NK-92 (cell line): Measurements from ENCODE around the gene IER3.

Experiments
- DNase-seq: peaks from one replicate; lab custom pipeline; 2025; ENCODE audit not compliant: unreplicated experiment; lab: John Stamatoyannopoulos, UW

Gene IER3

GRCh38 chr6:30749554-30750378 lies 5.4 kb upstream of the IER3 start:
- DNase-seq, result no peak

DNA sequence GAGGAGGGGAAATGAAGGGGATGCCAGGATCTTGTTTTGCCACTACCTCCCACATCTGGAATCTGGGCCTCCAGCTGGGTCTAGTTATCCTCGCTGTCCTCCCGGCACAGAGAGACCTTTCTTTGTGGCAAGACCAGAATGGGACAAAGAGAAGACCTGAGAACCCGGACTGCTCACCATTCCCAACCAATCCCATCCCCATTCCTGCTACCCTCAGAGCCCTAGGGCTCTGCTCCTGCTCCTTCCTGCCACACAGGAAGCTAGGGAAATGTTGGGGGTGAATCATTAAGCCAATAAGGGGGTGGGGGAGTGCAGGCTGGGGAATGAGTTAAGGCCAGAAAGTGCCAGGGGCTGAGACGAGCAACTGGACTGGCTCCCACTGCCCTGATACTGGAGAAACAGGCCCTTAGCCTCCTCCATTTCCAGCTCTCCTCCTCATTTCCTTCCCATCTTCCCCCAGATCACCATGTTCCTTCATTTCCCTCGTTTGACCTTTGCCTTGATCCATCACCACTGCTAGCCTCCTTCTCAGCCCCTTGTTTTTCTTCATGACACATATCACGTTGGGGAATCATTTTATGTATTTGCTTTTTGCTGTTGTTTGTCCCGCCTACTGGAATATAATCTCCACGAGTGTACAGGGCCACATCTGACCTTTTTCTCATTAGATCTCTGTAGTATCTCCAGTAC lies 4.6 kb upstream of the IER3 start:
- DNase-seq, result no peak

GRCh38 chr6:30747902-30748769 lies 3.8 kb upstream of the IER3 start:
- DNase-seq, result no peak

GRCh38 chr6:30747300-30747687 lies 2.9 kb upstream of the IER3 start:
- no peak for DNase-seq

GRCh38 chr6:30743099-30744053 lies 971 bp downstream of the IER3 start:
- no peak for DNase-seq

GRCh38 chr6:30742316-30743098 lies 1.8 kb downstream of the IER3 start, which contains the start of gene FLOT1:
TSS of gene FLOT1 (minus strand) at chr6:30742687. CDS start at chr6:30742189, 498 bp downstream.
- no peak for DNase-seq

DNA sequence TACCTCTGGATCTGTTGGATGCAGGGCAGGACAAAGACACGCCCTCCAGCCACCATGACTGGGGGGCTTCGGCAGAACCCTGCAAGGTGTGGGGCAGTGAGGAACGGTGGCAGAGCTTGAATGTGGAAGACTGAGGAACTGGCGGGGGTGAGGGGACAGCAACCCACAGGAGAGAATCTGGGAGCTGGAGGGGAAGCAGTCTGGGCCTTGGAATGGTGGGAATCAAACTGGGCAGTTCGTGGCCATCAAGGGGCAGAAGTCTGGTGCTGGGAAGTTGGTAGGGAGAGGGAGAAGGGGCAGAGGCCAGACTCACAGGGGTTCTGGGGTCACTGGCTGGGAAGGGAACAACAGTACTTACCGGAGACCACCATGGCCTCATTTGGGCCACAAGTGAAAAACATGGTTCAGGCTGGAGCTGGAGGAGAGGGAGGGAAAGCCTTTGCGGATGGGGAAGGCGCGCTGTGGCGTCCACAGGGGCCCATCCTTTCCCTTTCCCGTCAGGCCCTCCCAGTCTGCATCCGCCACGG lies 2.5 kb downstream of the IER3 start:
- DNase-seq, result no peak

- no peak for DNase-seq
Measured at GRCh38 chr6:30741063-30741779, 3.1 kb downstream of the IER3 start.

DNA sequence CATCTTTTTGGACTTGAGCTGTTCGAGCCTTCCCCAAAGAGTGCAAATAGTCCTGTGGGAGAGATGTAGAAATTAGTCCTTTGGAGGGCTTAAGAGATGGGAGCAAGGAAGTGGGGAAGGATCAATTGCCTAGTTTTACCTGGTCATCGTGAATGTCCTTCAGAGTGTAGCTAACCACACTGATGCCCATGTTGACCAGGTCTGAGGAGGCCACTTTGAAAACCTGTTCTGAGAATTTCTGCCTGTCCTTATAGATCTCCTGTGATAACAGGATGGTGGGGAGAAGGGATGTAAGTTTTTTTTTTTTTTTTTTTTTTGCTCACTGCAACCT lies 3.8 kb downstream of the IER3 start:
- no peak for DNase-seq

DNA sequence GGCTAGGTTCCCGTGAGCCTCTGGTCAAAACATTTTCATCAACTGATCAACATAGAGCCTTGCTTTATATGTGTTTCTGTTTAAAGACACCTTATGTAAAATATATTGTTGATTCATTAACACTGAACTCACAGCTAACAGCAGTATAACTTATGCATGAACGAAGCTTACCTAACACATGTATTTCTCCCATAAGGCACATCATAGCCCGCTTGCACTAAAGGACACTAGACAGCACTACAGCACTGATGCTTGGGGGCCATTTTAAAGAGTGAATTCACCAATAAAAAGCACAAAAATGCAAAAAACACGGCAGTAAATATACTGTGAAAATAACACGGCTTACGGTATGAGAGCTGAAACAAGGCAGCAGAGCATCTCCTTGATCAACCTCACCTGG lies 5.8 kb downstream of the IER3 start:
- DNase-seq, result no peak

DNA sequence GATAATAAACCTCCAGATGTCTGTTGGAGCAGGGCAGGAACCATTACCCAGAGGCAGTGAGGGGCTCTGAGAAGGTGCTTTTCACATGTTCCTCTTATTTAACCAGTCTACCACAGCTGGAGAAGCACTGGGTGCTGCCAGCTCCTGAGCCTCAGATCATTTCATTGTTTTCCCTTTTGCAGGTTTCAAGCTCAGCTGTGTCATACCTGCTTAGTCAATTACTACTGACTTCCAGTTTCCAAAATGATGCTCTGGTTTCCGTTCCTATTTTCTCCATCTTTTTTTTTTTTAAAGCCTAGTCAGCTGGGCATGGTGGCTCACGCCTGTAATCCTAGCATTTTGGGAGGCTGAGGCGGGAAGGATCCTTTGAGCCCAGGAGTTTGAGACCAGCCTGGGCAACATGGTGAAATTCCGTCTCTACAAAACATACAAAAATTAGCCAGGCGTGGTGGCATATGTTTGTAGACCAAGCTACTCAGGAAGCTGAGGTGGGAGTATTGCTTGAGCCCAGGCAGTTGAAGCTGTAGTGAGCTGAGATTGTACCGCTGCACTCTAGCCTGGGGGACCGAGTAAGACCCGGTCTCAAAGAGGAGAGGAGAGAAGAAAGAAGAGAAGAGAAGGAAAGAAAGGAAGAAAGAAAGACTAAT lies 8.6 kb downstream of the IER3 start:
- DNase-seq, result no peak

DNA sequence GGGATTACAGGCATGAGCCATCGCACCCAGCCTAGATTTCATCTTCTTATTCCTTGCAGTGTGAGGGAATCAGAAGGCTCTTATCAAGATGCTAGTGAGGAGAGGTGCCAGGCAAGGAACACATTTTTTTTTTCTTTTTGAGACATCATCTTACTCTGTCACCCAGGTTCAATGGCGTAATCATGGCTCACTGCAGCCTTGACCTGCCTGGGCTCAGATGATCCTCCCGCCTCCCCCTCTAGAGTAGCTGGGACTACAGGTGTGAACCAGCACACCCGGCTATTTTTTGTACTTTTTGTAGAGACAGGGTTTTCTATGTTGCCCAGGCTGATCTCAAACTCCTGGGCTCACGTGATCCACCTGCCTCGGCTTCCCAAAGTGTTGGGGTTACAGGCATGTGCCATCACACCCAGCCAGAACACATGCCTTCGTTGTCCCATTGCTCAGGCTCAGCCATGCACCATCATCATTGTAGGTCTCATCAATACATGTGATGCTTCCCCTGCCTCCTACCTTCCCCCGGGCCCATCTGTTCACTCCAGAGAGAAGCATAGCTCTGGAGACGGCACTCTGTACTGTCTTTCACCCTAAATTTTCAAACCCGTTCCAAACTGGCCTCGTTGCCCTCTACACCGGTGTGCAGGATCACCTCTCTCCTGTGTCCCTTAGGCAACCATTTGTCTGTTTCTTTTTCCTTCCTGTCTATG lies 12.0 kb downstream of the IER3 start:
- no peak for DNase-seq

GRCh38 chr6:30730601-30731435 lies 13.5 kb downstream of the IER3 start:
- DNase-seq, result no peak

- DNase-seq, result no peak
Measured at GRCh38 chr6:30727920-30728553, 16.3 kb downstream of the IER3 start.

GRCh38 chr6:30726506-30727413 lies 17.6 kb downstream of the IER3 start:
- DNase-seq, result no peak
